NCI-H1436 treated with DMSO at 0.1 percent for 48 hours (cell line): ENCODE results near the gene TBC1D2.

ENCODE experiments used
- DNase-seq: peaks from one replicate; lab custom pipeline; 2025; lab: John Stamatoyannopoulos, UW

TBC1D2 gene

DNA sequence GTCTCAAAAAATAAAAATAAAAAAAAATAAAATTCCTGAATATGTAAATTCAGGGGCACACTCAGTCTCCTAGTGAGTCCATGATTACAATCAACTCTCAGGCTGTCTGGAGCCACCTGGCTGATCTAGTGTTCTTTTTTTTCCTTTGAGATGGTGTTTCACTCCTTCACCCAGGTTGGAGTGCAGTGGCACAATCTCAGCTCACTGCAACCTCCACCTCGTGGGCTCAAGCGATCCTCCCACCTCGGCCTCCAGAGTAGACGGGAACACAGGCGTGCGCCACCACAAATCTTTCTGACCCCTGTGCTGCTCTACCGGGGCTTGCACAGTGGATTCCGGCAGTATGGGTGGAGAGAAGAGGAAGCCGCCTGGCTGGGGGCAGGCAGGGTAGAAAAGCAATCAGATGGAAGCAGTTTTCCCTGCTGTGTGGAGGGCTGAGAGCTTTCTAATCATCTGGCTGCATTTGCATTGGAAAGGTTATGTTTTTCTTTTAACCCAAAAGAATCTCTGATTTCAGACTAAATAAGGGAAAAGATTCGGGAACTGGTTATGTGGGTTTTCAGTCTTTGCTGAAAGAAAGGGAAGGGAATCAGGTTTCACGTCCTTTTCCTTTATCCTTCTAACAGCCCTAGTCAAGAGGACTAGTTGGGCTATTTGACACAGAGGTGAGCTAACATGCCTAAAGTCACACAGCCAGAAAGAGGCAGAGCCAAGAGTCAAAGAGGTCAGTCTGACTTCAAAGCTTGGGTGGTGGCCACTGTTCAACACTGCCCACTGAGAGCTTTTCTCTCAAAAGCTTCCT lies 36.7 kb downstream of the TBC1D2 start:
- no peak for DNase-seq

DNA sequence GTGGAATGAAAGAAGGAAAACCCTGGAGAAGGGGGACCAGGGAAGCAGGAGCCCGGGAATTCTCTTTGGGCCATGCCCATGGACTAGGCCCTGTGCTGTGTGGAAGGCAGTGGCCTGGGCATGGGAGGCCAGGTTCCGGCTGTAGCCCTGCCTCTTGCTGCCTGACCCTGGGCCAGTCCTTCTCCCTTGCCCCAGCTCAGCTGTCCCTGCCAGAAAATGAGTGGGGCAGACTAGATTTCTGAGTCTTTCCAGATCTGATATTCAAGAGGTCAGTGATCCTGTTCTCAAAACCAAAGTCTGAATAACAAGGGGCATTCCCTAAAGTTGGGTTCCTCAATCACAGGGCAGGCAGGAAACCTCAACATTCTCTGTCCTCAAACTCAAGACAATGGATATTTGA lies 38.2 kb downstream of the TBC1D2 start:
- no peak for DNase-seq

DNA sequence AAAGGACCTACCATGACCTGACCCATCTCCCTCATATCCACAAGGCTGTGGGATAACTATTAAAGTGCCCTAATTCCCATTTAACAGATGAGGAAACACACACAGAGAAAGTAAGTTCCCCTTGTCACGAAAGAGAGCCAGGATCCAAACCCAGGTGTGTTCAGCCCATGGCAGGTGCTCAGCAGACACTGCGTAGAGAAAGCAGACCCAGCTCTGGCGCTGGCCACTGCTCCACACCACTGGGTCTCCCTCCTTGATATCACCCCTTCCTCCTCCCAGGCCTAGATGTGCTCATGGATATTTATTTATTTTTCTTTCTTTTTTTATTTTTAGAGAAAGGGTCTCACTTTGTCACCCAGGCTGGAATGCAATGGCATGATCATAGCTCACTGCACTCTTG lies 39.1 kb downstream of the TBC1D2 start:
- no peak for DNase-seq

DNA sequence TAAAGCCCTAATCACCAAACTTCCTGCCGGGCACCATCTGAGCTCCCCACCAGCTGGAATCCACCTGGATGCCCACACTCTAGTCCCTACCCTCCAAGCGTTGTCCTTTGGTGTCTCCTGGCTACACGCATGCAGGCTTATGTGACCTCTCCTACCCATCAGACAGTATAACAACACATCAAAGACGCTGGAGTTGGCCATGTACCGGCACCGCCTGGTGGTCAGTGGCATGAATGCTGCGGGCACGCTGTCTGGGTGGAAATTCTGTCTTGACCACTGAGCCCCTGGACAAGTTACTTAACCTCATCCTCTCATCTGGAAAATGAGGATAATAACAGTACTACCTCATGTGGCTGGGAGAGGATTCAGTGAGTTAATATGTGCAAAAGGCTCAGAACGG lies 39.6 kb downstream of the TBC1D2 start:
- no peak for DNase-seq

DNA sequence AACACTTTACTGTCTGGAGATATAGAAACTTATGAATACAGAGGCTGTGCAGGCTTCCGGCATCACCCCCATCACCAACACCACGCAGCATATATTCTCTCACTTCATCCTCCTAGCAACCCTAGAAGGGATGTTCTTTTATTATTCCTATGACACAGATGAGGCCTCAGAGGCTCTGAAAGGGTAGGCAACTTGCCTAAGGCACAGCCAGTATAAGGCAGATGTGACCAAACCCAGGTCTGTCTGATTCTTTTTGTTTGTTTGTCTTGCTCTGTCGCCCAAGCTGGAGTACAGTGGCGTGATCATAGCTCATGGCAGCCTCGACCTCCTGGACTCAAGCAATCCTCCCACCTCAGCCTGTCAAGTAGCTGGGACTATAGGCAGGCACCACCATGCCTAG lies 40.2 kb downstream of the TBC1D2 start:
- no peak for DNase-seq

DNA sequence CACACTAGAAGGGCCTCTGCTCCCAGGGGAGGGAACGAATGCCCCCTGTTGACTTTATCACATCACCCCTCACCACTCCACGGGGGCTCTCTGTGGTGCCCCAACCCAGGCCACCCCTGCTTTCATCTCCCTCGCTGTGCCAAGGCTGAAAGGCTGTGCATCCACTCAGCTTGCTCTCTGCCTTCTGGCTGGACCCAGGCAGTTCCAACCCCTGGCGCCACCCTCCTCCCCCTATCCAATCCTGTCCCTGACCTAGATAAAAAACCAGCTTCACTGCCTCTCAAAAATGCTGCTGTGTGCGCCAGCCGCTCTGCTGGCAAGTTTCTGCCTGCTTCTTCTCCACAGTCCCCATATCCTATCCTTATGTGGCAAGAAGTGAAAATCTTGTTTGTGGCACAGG lies 40.6 kb downstream of the TBC1D2 start:
- no peak for DNase-seq

DNA sequence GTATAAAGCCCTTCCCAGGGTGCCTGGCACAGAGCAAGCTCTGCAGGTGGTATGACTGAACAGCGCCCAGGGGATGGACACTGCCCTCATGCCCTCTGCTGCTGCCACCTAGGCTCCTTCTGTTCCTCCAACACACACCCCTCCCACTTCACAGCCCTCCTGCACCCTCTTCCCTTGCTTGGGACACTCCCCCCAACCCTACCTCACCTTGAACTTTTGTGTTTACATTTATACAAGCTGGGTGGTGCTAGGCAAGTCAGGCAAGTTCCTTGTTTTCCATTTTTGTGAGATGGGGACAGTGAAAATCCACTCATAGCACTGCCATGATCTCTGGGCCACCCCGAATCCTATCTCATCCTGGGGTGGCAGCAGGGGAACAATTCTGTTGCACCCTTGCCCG lies 44.2 kb downstream of the TBC1D2 start:
- DNase-seq, result no peak

DNA sequence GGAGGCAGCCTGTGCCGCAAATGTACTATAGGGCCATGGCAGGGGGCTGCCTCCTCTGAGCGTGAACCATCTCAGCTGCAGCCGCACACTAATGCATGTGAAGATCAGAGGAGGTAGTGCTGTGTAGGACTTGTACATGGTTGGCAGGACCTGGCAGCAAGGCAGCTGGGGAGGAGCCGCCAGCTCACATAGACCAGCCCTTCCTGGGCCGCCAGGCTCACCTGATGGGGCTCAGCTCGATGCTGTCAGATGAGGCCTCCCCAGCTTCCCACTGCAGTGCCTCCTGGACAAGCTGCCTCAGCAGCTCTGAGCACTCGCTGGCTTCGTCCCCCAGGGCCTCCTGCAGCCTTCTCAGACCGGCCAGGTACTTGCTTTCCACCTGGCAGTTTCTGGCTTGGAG lies 45.0 kb downstream of the TBC1D2 start:
- DNase-seq, result no peak

DNA sequence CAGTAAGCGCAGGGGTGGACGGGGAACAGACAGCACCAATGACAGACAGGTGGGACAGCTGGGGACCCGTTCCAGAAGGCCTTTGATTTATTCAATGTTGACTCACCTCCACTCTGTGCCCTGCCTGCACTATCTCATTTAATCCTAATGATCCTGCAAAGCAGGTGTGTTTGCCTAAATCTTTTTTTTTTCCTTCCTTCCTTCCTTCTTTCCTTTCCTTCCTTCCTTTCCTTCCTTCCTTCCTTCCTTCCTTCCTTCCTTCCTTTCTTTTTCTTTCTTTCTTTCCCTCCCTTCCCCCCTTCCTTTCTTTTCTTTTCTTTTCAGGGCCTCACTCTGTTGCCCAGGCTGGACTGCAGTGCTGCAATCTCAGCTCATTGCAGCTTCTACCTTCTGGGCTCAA lies 45.9 kb downstream of the TBC1D2 start:
- DNase-seq, result no peak

DNA sequence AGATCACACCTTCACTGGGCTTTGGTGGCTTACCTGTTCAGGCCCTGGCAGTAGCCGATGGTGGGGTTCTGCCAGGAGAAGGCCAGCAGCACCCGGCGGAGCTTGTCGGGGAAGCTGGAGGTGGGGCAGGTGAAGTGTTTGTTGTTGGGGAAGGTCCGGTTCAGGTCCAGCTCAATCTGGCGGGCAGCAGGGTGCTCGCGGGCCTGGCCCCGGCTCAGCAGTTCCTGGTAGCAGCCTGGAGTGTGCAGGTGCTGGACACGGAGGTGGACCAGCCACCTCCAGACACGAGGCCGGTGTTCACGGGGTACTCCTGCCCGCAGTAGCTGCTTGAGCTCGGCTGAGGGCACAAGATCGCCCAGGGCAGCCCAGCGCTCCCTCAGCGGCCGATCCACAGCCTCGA lies 46.8 kb downstream of the TBC1D2 start:
- no peak for DNase-seq

DNA sequence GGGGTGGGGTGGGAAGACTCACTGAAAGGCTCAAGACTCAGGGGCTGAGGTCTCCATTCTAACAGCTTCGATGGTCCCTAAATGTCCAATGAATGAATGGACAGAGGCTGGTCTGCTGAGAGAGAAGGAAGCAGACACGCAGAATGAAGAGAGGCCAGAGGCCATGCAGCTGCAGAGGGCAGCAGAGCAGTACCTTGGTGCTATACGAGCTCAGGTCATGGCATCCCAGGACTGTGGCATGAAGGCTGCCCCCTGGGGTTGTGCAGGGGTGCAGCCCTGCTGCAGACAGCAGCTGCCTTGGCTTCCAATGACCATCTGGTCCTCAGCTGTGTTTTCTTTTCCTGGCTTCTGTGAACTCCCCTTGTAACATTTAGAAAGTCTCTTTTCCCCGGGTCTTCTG lies 47.8 kb downstream of the TBC1D2 start:
- DNase-seq, result no peak

DNA sequence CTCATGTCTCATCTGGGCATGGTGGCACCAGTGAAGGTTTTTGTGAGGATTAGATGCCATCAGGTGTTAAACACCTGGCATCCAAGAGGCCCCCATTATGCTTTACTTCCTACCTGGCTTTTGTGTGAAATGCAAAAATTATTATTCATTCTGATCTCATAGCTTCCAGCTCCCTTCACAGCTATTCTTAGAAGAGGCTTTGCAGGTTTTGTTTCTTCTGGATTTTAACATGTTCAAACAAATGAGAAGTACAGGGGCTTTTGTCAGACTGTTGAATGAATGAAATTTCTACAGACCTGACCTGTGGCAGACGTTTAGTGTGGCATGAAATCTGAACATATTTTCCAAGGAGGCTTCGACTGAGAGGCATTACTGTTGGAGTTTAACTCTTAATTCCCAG lies 48.7 kb downstream of the TBC1D2 start:
- DNase-seq, result no peak

DNA sequence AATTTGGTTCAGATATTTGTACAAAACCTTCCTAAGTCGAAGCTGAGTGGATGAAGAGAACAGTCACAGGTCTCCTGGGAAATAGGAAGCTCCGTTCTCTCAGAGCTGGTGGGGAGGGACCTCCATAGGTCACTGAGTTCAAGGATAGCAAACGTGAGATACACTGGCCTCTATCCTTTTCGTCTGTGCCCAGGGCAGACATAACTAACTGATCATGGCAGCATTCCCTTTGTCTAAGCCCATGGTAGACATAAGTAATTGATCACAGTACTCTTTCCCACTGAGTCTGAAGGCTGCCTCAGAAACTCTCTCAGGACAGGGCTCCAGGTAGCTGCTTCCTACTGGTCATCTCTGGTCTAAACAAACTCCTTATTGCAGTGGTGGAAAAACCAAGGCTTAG lies 50.8 kb downstream of the TBC1D2 start:
- no peak for DNase-seq

DNA sequence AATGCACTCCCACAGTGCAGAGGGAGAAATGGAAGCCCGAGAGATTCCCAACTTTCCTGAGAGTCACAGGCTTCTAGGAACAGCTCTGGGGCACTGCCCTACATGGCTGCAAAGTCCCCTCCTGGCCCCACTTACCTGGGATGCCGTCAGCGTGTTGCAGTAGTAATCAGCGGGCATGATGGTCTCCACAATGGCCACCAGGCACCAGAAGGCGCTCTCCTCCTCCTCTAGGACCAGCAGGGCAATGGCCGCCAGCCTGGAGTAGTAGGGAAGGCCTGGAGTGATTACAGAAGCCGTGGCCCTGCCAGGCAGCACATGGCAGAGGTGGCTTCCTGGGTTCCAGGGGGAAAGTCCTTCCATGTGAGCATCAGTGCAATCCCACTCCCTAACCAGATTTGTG lies 52.3 kb downstream of the TBC1D2 start:
- no peak for DNase-seq

DNA sequence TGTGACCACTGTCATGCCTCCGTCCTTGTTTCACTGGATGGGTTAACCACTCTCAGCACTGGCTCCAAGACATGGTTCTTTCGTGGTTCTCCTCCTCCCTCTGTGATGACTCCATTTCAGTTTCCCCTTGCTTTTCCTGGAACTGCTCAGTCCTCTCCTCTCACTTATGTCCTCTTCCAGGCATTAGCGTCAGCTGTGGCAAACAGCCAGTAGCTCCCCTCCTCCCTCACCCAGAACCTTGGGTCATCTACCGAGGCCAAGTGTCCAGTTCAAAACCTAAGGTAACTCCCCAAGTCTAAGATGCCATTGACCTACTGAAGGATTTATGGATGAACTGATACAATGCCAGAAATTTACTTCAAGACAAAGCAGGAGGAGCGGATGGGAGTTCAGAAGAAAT lies 53.2 kb downstream of the TBC1D2 start:
- no peak for DNase-seq

DNA sequence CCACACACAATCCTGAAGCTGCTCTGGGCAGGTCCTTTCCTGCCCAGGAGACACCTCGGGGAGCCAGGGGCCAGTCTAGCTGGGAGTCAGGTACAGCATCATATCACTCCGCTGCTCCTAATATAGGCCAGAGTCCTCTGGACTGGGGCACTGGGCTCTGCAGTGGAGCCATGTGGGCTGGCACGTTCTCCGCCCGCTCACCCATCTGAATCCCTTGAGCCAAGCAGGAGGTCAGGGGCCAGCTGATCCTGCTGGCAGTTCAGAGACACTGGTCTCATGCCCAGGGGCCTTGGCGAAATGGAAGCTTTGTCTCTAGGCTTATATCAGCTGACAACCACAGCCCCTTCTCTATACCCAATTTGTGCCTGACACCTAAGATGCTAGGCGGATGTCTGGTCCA lies 53.7 kb downstream of the TBC1D2 start:
- no peak for DNase-seq

DNA sequence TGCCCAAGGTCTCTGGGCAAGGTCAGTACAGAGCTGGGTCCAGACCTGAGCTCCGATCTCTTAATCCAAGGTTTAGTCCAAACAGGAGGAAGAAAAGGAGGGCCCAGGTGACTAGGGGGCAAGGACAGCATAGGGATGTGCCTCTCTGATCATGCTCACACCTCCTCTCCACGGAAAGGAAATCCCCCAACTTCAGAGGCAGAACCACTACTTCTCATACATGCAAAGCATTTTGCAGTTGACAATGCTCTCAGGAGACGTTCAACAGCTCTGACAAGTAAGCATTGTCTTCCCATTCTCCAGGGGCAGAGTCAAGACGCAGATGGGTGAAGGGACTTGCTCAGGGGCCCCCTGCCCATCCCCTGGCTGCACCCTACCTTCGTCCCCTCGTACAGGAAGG lies 54.3 kb downstream of the TBC1D2 start:
- DNase-seq, result no peak

DNA sequence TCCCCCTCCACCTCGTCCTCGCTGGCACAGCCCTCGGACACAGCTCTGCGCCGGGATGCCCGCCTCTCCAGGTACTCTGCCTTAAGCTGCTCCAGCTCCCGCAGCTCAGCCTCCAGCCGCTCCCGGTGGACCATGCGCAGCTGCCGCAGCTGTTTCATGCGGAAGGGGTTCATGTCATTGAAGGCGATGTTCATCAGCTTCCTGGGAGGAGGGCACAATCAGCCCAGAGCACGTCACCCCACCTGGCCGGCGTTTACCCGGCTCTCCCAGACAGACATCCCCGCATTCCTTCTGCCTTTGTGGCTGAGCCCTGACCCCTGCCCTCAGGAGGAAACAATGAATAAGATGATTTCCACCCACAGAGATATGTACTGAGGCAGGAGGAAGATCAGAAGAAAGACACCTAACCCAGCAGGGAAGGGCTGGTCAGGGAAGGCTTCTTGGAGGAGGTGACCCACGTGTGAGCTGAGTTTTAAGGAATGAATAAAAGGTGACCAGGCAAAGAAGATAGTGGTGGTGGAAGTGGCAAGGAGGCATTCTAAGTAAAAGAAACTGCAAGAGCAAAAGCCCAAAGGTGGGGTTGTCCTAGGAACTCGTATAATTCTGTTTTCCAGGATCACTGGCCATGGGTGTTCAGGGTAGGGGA lies 55.9 kb downstream of the TBC1D2 start:
- no peak for DNase-seq

DNA sequence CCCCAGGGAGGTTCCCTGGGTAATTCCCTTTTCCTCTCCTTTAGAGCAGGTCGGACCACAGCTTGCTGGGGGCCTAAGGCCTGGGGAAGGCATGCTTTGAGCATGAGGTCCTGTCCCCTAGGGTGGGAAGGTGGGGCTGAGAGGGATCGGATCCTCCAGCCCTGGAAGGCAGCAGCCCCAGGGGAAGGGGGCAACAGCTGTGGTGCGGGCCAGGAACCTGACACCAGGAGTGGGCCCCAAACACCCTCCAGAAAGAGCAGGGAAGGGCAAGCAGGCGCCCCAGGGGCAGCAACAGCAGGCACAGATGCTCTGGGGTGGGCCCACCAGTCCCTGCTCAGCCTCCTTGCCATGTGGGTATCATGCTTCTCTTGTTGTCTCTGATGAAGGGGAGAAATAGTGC lies 59.8 kb downstream of the TBC1D2 start:
- no peak for DNase-seq

DNA sequence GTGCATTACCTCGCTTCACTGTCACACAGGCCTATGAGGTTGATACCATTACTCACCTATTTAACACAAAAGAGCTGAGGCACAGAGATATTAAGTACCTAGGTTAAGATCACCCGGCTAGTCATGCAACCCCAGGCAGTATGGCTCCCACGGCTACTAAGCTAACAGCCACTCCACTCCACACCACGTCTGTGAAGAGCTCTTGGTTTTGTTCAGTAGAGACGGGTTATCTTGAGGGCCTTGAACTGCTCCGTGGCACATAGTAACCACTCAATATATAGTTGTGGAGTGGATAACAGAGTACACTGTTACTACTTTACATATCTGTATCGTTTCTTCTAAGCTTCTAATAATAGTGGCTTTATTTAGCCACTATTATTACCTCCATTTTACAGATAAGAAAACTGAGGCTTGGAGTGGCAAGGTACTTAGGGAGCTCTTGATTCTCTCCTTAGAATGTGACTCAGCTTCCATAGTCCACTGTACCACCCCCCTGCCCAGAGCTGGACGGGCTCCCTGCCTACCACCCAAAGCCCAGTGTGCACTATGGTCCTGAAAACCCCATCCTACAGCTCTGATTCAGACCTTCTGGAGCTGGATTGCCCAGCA lies 62.0 kb downstream of the TBC1D2 start:
- no peak for DNase-seq

DNA sequence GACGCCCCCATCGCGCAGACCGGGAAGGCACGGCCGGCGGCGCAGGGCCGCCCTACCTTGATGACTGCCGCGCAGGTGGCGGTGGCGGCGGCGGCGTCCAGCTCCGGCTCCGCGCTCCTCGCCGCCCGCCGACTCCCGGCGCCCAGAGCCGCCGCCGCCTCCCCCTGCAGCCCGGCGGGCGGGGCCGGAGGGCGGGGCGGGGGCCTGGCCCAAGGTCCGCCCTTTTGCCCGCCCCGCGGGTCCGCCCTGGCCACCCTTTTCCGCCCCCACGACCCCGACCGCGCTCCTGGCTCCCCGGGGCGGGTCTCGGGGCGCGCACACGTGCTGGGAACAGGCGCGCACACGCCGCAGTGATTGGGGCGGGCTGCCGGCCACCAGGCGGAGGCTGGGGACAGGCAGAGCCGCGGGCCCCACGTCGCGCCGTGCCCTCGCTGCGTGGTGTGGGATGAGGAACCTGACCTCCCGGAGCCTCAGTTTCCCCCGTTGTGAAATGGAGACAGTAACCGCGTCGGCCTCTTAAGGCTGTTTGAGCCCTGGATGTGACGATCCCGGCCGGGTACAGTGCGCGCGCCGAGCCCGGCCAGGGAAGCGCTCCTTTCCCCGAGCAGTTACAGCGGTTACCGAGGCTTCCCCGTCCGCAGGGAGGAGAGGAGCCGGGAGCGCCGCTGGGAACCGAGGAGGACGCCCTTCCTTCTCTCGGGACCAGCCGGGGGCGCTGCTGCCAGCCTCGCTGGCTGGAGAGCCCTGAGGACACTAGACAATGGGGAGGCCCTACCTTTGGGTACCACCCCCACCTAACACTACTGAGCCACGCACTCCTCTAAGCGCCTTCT lies 62.7 kb downstream of the TBC1D2 start, which contains the start of gene CORO2A:
Gene CORO2A (minus strand): TSS at position 135 of the 833 bp plus-strand sequence. CDS start 34,977 bp downstream, outside the sequence.
- peak; percentile 19 for DNase-seq
